ENCODE data around the gene CRKL.
"Not testable (repeated sequence)": the region's sequence is repeated elsewhere in the genome, so short reads cannot be mapped to it uniquely, and the experiment has no call there.

The CRKL gene

GRCh38 chr22:20901093-20902033 lies 15.8 kb upstream of the CRKL start:
- DNase-seq = not testable (repeated sequence)

GRCh38 chr22:20903093-20903492 lies 14.1 kb upstream of the CRKL start:
- no peak for DNase-seq

DNA sequence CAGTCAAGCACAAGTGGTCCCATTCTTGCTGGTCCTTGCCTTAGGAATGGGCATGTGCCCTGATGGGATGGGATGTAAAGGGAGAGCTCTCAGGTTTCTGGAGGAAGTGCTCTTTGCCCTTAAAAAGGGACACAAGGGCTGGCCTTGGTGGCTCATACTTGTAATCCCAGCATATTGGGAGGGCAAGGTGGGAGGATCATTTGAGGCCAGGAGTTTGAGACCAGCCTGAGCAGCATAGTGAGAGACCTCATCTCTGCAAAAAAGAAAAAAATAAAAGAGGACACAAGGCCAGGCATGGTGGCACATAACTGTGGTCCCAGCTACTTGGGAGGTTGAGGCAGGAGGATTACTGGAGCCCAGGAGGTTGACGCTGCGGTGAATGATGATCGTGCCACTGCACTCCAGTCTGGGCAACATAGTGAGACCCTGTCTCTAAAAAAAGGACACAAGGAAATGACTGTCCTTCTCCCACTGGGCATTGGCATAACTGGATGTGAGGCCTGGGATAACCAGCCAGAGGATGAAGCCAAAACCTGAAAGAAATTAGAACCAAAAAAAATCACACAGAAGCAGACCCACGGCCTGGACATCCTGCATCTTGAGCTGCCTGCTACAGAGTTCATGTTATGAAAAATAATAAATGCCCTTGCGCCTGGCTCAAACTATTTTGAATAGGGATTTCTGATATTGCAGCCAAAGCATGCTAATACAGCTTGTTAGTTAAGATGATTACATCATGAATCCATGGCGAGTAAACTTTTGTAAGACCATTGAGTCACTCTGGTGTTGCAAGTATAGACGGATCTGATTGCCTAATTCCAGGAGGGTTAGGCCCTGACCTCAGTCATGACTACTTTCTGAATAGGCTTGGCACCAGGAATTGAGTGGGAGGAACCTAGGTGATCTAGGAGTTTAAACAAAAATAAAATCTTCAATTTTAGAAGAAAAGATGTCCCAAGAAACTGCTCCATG lies 12.9 kb upstream of the CRKL start:
- no peak for DNase-seq

- no peak for DNase-seq
These were observed 12.2 kb upstream of the CRKL start for GRCh38 chr22:20904980-20905355.

DNA sequence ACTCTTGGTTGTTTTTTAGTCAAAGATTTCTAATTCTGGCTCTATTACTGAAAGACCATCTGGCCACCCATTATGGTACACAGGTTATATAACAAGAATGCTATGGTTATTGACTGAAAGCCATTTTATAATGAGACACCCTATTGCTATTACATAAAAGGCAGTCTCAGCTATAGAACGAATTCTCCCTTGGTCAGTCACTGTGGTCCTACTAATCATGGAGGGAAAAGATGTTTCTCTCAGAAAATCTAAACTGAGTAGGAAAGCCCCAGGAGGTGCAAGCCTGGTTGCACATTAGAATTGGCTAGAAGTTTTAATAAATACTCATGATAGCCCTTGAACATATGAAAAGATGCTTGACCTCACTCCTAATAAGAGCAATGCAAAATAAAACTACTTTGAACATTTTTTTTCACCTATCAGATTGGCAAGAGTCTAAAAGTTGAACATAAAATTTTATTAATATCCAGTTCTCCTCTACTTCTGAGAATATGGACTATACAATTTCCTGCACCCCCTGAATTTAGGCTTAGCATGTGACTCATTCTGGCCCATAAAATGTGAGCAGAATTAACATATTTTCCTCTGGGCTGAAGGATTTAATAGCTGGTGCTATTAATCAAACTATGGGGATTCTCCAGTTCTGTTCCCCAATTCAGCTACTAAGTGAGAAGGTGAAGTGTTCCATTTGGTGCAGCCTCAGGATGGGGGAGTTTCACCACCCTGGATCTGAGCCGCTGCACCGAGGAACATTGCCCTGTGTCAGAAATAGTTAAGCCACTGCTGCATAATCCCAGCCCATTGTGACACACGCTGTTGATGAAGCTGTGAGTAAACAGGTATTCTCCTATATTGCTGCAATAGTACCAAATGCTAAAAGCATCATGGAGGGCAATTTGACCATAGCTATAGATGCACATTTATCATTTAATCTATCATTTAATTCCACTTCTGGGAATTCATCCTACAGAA lies 11.5 kb upstream of the CRKL start:
- DNase-seq = no peak

- no peak for DNase-seq
These were observed 10.8 kb upstream of the CRKL start for GRCh38 chr22:20906387-20906767.

DNA sequence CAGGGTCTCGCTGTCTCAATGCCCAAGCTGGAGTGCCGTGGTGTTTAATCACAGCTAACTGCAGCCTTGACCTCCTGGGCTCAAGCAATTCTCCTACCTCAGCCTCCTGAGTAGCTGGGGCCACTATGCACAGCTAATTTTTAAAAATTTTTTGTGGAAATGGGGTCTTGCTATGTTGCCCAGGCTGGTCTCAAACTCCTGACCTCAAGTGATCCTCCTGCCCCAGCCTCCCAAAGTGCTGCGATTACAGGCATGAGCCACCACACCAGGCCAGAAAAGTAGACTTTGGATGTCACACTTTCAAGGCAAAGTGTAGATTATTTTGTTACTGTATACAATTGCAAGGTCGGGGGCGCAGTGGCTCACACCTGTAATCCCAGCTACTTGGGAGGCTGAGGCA lies 8.5 kb upstream of the CRKL start:
- not testable (repeated sequence) for DNase-seq

DNA sequence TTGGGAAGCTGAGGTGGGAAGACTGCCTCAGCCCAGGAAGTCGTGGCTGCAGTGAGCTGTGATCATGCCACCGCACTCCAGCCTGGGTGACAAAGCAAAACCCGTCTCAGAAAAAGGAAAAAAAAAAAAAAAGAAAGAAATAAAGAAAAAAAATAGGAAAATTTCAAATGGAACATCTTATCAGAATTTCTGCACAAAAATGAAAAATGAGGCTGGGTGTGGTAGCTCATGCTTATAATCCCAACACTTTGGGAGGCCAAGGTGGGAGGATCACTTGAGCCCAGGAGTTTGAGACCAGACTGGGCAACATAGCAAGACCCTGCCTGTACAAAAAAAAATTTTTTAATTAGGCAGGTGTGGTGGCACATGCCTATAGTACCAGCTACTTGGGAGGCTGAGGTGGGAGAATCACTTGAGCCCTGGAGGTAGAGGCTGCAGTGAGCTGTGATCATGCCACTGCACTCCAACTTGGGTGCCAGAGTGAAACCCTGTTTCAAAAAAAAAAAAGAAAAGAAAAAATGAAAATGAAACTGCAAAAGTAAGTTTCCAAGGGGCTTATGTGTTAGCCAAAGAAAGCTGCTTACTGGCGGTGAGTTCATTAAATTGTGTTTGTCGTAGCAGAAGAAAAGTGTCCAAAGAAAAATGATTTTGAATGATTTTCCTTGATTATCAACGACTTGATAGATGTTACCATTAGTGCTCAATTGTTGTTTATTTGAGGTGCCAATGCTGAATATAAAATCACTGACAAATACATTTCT lies 7.5 kb upstream of the CRKL start:
- no peak for DNase-seq

DNA sequence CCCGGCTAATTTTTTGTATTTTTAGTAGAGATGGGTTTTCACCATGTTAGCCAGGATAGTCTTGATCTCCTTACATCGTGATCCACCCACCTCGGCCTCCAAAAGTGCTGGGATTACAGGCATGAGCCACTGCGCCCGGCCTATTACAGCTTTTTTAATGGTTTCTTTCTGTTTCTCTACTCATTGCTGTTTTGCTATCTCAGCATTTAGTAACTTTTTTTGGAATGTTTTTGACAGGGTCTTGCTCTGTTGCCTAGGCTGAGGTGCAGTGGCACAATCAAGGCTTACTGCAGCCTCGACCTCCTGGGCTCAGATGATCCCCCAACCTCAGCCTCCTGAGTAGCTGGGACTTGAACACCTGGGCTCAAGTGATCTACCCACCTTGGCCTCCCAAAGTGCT lies 4.7 kb upstream of the CRKL start:
- DNase-seq = no peak

DNA sequence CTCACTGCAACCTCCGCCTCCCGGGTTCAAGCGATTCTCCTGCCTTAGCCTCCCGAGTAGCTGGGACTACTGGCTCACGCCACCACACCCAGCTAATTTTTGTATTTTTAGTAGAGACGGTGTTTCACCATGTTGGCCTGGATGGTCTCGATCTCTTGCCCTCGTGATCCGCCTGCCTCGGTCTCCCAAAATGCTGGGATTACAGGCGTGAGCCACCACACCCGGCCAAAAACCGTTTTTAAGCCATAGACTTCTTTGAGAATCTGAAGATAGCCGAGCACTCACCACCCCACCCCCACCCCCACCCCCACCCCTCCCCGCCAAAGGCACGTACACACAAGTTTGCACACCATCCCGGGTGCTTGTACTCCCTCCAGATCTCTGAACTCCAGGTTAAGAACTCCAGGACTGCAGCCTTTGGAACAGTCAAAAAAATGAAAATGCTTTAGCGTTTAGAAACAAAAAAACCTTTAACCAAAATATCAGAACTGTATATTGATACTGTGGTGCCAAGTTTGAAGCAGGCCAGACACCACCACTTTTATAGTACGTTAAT lies 1.5 kb downstream of the CRKL start:
- no peak for DNase-seq

- DNase-seq = no peak
These were observed 2.5 kb downstream of the CRKL start for GRCh38 chr22:20919718-20920117.

- no peak for DNase-seq
These were observed 3.6 kb downstream of the CRKL start for GRCh38 chr22:20920881-20921203.

DNA sequence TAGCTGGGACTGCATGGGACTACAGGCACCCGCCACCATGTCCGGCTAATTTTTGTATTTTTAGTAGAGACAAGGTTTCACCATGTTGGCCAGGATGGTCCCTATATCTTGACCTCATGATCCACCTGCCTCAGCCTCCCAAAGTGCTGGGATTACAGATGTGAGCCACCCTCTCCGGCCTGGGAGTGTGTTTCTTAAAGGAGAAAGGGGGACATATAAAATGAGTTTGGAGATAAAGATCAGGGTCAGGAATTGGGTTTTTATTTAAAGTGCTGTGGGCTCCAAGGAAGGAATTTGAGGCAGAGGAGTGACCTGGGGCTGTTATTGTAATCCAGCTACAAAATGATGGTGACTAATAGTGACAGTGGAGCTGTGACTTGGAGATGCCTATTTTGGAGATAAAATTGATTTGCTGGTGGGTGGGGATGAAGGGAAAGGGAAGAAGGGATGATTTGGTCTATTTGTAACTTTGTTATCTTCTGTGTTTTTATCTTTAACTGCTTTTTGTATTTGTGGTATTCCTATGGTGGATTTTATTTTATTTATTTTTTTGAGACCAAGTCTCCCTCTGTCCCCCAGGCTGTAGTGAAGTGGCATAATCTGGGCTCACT lies 5.0 kb downstream of the CRKL start:
- no peak for DNase-seq

- no peak for DNase-seq
These were observed 9.0 kb downstream of the CRKL start for GRCh38 chr22:20926243-20926642.

DNA sequence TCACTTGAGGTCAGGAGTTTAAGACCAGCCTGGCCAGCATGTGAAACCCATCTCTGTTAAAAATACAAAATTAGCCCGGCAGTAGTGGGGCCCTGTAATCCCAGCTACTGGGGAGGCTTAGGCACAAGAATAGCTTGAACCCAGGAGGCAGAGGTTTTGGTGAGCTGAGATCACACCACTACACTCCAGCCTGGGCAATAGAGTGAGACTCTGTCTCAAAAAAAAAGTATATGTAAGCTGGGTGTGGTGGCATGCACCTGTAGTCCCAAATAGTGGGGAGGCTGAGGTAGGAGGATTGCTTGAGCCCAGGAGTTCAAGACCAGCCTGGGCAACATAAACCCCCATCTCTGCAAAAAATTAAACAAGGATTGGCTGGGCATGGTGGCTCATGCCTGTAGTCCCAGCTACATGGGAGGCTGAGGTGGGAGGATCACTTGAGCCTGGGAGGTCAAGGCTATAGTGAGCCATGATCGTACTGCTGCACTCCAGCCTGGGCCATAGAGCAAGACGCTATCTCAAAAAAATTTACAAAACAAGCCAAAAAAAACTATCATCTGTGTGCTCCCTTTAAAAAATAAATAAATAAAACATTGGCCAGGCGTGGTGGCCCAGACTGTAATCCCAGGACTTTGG lies 10.8 kb downstream of the CRKL start:
- no peak for DNase-seq

DNA sequence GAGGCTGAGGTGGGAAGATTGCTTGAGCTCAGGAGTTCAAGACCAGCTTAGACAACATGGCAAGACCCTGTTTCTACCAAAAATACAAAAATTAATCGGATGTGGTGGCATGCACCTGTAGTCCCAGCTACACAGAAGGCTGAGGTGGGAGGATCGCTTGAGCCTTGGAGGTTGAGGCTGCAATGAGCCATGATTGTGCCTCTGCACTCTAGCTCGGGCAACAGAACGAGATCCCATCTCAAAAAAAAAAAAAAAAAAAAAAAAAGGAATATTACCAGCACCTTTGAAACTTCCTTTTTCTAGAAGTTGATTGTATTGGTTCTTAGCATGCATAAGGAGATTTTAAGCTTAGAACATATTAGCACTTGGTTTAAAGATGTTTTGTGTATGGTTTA lies 11.4 kb downstream of the CRKL start:
- DNase-seq = no peak

GRCh38 chr22:20930004-20930403 lies 12.8 kb downstream of the CRKL start:
- no peak for DNase-seq

DNA sequence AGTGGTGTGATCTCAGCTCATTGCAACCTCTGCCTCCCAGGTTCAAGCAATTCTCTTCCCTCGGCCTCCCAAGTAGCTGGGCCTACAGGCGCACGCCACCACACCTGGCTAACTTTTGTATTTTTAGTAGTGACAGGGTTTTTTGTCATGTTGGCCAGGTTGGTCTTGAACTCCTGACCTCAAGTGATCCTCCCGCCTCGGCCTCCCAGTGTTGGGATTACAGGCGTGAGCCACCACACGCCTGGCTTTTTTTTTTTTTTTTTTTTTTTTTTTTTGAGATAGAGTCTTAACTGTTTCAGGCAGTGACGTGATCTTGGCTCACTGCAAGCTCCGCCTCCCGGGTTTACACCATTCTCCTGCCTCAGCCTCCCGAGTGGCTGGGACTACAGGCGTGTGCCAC lies 13.2 kb downstream of the CRKL start:
- not testable (repeated sequence) for DNase-seq

DNA sequence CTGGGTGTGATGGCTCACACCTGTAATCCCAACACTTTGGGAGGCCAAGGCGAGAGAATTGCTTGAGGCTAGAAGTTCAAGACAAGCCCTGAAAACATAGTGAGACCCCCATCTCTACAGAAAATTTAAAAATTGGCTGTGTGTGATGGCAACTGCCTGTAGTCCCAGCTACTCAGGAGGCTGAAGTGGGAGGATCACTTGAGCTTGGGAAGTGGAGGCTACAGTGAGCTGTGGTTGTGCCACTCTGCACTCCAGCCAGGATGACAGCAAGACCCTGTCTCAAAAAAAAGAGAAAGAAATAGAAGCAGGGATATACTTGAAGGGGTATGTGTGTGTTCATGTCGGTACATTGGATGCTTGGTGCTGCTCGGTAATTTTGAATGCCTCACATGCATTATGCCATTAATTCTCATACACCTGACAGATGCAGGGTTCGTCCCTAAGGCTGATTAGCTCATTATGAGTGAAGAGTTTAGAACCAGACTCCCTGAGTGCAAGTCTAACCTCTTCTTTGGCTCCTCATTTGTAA lies 14.0 kb downstream of the CRKL start:
- DNase-seq = no peak

DNA sequence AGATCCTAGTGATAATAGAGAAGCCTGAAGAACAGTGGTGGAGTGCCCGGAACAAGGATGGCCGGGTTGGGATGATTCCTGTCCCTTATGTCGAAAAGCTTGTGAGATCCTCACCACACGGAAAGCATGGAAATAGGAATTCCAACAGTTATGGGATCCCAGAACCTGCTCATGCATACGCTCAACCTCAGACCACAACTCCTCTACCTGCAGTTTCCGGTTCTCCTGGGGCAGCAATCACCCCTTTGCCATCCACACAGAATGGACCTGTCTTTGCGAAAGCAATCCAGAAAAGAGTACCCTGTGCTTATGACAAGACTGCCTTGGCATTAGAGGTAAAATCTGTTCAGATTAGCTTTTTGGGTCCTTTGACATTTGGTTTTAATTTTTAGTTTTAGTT lies 16.7 kb downstream of the CRKL start:
- no peak for DNase-seq

Measured in activated CD4-positive, alpha-beta T cell treated with anti-CD3 and anti-CD28 coated beads, Interleukin-10, Interleukin-2, amounts not matched to agents 100 ng/mL and 50 ng/mL, durations not matched to agents 16 hours and 8 hours (primary cell).